Bronchial epithelial cell (primary cell): ENCODE measurements around the gene EGFR. TPM values are rescaled to one million over a fixed set of nuclear protein-coding genes. Genes with fewer than 3 reads are reported as not detected.

Source experiments
- DNase-seq: peaks from one replicate; pipeline ENCODE4 v3.0.0-alpha.2; 2010; ENCODE audit warnings: low read depth
- FAIRE-seq: peaks from 2 replicates; lab custom pipeline; 2011; peaks lifted over from hg19 to GRCh38; lab: Jason Lieb, UNC
- H3K27me3 ChIP-seq: 2 replicates; pipeline ENCODE4 v1.5.1; 2011; ENCODE audit warnings: low read length; ENCODE audit not compliant: control insufficient read depth, insufficient read depth
- H3K36me3 ChIP-seq: 2 replicates; pipeline ENCODE4 v1.5.1; 2011; ENCODE audit warnings: low read length; ENCODE audit not compliant: control insufficient read depth, insufficient read depth
- H3K4me3 ChIP-seq: 2 replicates; pipeline ENCODE4 v1.5.1; 2011; ENCODE audit warnings: mild to moderate bottlenecking, low read depth, low read length, control low read depth
- total RNA-seq: library from RNA; depleted of rRNA; stranded (reverse); fragments of >200 nt; gene quantifications from 2 replicates; pipeline ENCODE4 v1.2.1, GENCODE V29; 2014
- TF ChIP-seq, protein P1 (sequence below): IDR thresholded peaks from 2 replicates; pipeline ENCODE4 v1.5.1; 2011; ENCODE audit warnings: mild to moderate bottlenecking, moderate library complexity, low read length, control low read depth, inconsistent platforms; ENCODE audit not compliant: insufficient read depth, severe bottlenecking

EGFR gene
- total RNA-seq, 1 donor from 2014 or later = 137 TPM

- peaks cover 56% of the 10 kb centered on the region for H3K36me3 ChIP-seq
- TF ChIP-seq, protein P1, sequence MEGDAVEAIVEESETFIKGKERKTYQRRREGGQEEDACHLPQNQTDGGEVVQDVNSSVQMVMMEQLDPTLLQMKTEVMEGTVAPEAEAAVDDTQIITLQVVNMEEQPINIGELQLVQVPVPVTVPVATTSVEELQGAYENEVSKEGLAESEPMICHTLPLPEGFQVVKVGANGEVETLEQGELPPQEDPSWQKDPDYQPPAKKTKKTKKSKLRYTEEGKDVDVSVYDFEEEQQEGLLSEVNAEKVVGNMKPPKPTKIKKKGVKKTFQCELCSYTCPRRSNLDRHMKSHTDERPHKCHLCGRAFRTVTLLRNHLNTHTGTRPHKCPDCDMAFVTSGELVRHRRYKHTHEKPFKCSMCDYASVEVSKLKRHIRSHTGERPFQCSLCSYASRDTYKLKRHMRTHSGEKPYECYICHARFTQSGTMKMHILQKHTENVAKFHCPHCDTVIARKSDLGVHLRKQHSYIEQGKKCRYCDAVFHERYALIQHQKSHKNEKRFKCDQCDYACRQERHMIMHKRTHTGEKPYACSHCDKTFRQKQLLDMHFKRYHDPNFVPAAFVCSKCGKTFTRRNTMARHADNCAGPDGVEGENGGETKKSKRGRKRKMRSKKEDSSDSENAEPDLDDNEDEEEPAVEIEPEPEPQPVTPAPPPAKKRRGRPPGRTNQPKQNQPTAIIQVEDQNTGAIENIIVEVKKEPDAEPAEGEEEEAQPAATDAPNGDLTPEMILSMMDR = no peak
- DNase-seq = no peak
- no peaks in the 10 kb centered on the region for H3K27me3 ChIP-seq
- no peak overlapping the region for H3K4me3 ChIP-seq
- FAIRE-seq = no peak
Measured at GRCh38 chr7:55189878-55190436, 171.1 kb downstream of the EGFR start.

- no peaks in the 10 kb centered on the region for H3K27me3 ChIP-seq
- DNase-seq = no peak
- H3K4me3 ChIP-seq = no peak overlapping the region
- TF ChIP-seq, protein P1 = no peak
- FAIRE-seq = no peak
- H3K36me3 ChIP-seq = peaks cover 58% of the 10 kb centered on the region
Measured at GRCh38 chr7:55190511-55191160, 171.8 kb downstream of the EGFR start.

GRCh38 chr7:55191161-55191925, 172.5 kb downstream of the EGFR start:
- TF ChIP-seq, protein P1 = no peak
- no peak for DNase-seq
- FAIRE-seq = no peak
- Histone ChIP-seq H3K27me3 (no peaks in the 10 kb centered on the region), H3K36me3 (peaks cover 54% of the 10 kb centered on the region), H3K4me3 (no peak overlapping the region)

DNA sequence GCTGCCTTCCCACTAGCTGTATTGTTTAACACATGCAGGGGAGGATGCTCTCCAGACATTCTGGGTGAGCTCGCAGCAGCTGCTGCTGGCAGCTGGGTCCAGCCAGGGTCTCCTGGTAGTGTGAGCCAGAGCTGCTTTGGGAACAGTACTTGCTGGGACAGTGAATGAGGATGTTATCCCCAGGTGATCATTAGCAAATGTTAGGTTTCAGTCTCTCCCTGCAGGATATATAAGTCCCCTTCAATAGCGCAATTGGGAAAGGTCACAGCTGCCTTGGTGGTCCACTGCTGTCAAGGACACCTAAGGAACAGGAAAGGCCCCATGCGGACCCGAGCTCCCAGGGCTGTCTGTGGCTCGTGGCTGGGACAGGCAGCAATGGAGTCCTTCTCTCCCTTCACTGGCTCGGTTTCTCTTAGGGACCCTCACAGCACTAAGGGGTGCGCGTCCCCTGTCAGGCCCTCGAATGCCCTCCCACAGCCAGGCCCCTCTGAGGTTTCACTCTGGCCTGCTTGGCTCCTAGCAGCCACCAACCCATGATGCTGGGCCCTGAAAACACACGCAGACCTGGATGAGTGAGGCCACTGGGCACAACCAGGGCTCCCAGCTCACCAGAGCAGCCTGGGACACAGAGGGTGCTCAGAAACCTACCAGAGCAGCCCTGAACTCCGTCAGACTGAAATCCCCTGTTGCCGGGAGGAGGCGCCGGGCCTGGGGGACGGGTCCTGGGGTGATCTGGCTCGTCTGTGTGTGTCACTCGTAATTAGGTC, 173.3 kb downstream of the EGFR start:
- TF ChIP-seq, protein P1 = no peak
- DNase-seq = no peak
- FAIRE-seq = peak; percentile 23
- Histone ChIP-seq H3K4me3 (no peak overlapping the region), H3K27me3 (no peaks in the 10 kb centered on the region), H3K36me3 (peaks cover 49% of the 10 kb centered on the region)

DNA sequence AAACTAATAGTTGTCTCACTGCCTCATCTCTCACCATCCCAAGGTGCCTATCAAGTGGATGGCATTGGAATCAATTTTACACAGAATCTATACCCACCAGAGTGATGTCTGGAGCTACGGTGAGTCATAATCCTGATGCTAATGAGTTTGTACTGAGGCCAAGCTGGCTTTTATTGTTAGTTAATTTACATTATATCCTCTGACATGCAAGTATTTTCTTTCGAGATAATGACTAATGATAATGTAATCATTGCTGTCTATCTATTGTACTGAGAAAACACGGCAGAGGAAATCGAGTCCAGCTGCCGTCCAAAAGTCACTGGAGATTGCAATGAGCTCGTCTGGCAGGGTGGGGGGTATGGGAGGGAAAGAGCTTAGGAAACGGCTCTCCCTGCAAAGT, 173.9 kb downstream of the EGFR start:
- FAIRE-seq = peak; percentile 76
- TF ChIP-seq, protein P1 = no peak
- H3K36me3 ChIP-seq = peaks cover 44% of the 10 kb centered on the region
- no peak overlapping the region for H3K4me3 ChIP-seq
- H3K27me3 ChIP-seq = no peaks in the 10 kb centered on the region
- DNase-seq = peak; percentile 85
